Loucy (cell line): ENCODE measurements around the gene PHKB.

Experiments
- H2AFZ ChIP-seq: fragments of 200-600 bp; sonication (generic); 2 replicates; pipeline ENCODE4 v1.6.0; 2016; ENCODE audit warnings: antibody characterized with exemption, mild to moderate bottlenecking, low read length, moderate library complexity
- H3F3A ChIP-seq: fragments of 200-600 bp; 2 replicates; pipeline ENCODE4 v1.6.0; 2016; ENCODE audit warnings: antibody characterized with exemption, low read depth, mild to moderate bottlenecking
- H3K27me3 ChIP-seq: fragments of 200-600 bp; sonication (generic); 2 replicates; pipeline ENCODE4 v1.6.1; 2014; ENCODE audit warnings: low read length, mild to moderate bottlenecking; ENCODE audit not compliant: insufficient read depth, poor library complexity, severe bottlenecking
- H3K36me3 ChIP-seq: fragments of 200-600 bp; sonication (generic); 2 replicates; pipeline ENCODE4 v1.6.1; 2016; ENCODE audit warnings: low read length; ENCODE audit not compliant: insufficient read depth
- H3K4me1 ChIP-seq: fragments of 200-600 bp; sonication (generic); 2 replicates; pipeline ENCODE4 v1.5.1; 2014; ENCODE audit warnings: low read length, mild to moderate bottlenecking; ENCODE audit not compliant: insufficient read depth, poor library complexity, severe bottlenecking
- H3K4me2 ChIP-seq: fragments of 200-600 bp; sonication (generic); 2 replicates; pipeline ENCODE4 v1.6.0; 2014; ENCODE audit warnings: antibody characterized with exemption, low read length, low read depth, mild to moderate bottlenecking; ENCODE audit not compliant: poor library complexity, severe bottlenecking
- H3K4me3 ChIP-seq: fragments of 200-600 bp; sonication (generic); 2 replicates; pipeline ENCODE4 v1.5.1; 2014; ENCODE audit warnings: low read length, mild to moderate bottlenecking, mixed read lengths; ENCODE audit not compliant: poor library complexity, severe bottlenecking
- H3K79me2 ChIP-seq: fragments of 200-600 bp; sonication (generic); 2 replicates; pipeline ENCODE4 v1.6.1; 2014; ENCODE audit warnings: low read length; ENCODE audit not compliant: insufficient read depth
- H3K9ac ChIP-seq: fragments of 200-600 bp; sonication (generic); 2 replicates; pipeline ENCODE4 v1.6.0; 2014; ENCODE audit warnings: mild to moderate bottlenecking, low read depth, low read length, moderate library complexity; ENCODE audit not compliant: poor library complexity, severe bottlenecking
- H3K9me2 ChIP-seq: fragments of 200-600 bp; sonication (generic); replicated peaks from 2 replicates; pipeline ENCODE4 v1.6.1; 2016; ENCODE audit warnings: low read depth, low read length, mixed read lengths
- H3K9me3 ChIP-seq: fragments of 200-600 bp; sonication (generic); 2 replicates; pipeline ENCODE4 v1.6.1; 2014; ENCODE audit warnings: mild to moderate bottlenecking, antibody characterized with exemption, low read length, low read depth; ENCODE audit not compliant: insufficient read depth
- H4K20me1 ChIP-seq: fragments of 200-600 bp; sonication (generic); 2 replicates; pipeline ENCODE4 v1.6.0; 2014; ENCODE audit warnings: antibody characterized with exemption, low read length, mild to moderate bottlenecking; ENCODE audit not compliant: insufficient read depth, poor library complexity, severe bottlenecking
- EZH2phosphoT487 ChIP-seq: fragments of 200-600 bp; IDR thresholded peaks from 2 replicates; pipeline ENCODE4 v1.6.1; 2018; ENCODE audit warnings: antibody characterized with exemption, mild to moderate bottlenecking, moderate library complexity, borderline replicate concordance
- TF ChIP-seq, protein P1 (sequence below): fragments of 200-600 bp; sonication (generic); conservative IDR thresholded peaks from 2 replicates; pipeline ENCODE4 v1.5.1; 2014; ENCODE audit warnings: mild to moderate bottlenecking, antibody characterized with exemption, low read length

PHKB gene

DNA sequence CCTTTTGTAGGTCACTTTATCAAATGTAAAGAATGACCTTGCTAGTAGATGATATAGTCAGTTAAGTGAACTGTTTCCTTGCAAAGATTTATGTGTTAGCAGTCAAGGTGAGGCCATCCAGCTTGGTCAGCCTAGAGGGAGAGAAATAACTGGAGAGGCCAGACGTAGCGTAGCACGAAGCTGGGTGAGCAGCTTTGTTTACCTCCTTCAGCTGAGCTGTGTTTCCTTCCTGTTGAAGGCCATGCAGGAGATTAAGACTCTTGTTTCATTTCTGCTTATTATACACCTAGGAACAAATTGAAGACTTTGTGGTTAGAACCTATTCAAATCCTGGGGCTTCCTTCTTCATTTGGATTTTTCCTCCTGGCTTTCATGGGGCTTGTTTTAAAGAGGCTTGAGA is 267.1 kb downstream of the PHKB start:
- Histone ChIP-seq H3K4me3 (no peak overlapping the region), H3K9me3 (no peaks in the 10 kb centered on the region), H3F3A (no peaks in the 10 kb centered on the region), H3K79me2 (no peaks in the 10 kb centered on the region), H3K4me2 (no peak overlapping the region), H2AFZ (no peak overlapping the region), H3K9me2 (no peaks in the 10 kb centered on the region), H4K20me1 (no peaks in the 10 kb centered on the region), H3K9ac (no peak overlapping the region), H3K36me3 (no peaks in the 10 kb centered on the region), H3K4me1 (no peaks in the 10 kb centered on the region), H3K27me3 (no peaks in the 10 kb centered on the region)
- no peak for TF ChIP-seq EZH2phosphoT487
- TF ChIP-seq, protein P1, sequence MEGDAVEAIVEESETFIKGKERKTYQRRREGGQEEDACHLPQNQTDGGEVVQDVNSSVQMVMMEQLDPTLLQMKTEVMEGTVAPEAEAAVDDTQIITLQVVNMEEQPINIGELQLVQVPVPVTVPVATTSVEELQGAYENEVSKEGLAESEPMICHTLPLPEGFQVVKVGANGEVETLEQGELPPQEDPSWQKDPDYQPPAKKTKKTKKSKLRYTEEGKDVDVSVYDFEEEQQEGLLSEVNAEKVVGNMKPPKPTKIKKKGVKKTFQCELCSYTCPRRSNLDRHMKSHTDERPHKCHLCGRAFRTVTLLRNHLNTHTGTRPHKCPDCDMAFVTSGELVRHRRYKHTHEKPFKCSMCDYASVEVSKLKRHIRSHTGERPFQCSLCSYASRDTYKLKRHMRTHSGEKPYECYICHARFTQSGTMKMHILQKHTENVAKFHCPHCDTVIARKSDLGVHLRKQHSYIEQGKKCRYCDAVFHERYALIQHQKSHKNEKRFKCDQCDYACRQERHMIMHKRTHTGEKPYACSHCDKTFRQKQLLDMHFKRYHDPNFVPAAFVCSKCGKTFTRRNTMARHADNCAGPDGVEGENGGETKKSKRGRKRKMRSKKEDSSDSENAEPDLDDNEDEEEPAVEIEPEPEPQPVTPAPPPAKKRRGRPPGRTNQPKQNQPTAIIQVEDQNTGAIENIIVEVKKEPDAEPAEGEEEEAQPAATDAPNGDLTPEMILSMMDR = no peak

DNA sequence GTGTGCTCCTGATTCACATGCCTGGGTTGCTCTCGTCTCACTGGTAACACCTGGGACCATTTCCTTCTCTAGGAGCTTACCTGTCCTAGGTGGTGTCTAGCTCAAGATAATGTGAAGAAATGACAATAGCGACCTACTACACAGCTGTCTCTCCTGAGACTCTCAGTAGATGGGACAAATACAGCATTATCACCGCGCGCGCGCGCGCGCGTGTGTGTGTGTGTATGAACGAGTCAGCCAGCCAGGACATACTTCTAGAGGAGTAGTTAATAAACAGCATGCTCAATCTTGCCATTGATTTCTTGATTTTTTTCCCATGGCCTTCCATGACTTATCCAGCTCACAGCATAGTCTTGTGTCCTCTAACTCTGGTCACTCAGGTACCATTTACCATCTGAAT is 268.6 kb downstream of the PHKB start:
- H3K4me3 ChIP-seq = no peak overlapping the region
- H3K9me2 ChIP-seq = no peaks in the 10 kb centered on the region
- H3K27me3 ChIP-seq = no peaks in the 10 kb centered on the region
- H2AFZ ChIP-seq = no peak overlapping the region
- no peaks in the 10 kb centered on the region for H4K20me1 ChIP-seq
- no peaks in the 10 kb centered on the region for H3K4me1 ChIP-seq
- no peaks in the 10 kb centered on the region for H3F3A ChIP-seq
- H3K9ac ChIP-seq = no peak overlapping the region
- no peak for TF ChIP-seq EZH2phosphoT487
- TF ChIP-seq, protein P1 = no peak
- H3K36me3 ChIP-seq = no peaks in the 10 kb centered on the region
- no peaks in the 10 kb centered on the region for H3K9me3 ChIP-seq
- H3K4me2 ChIP-seq = no peak overlapping the region
- H3K79me2 ChIP-seq = no peaks in the 10 kb centered on the region

DNA sequence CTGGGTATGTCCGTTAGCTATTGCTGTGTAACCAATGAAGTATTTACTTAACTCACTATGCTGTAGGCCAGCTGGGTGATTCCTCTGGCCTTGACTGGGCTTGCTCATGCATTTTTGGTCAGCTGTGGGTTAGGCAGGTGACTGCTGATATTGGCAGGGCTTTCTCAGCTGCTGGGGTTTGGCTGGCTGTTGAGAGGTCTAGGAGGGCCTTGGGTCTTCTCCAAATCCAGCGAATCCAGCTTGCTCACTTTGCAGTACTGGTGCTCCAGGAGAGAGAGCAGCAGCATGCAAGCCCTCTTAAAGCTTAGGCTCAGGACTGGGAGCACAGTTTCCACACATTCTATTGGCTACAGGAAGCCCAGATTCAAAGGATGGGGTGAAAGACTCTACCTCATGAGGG is 270.1 kb downstream of the PHKB start:
- H3K36me3 ChIP-seq = no peaks in the 10 kb centered on the region
- no peak overlapping the region for H2AFZ ChIP-seq
- H3K9me2 ChIP-seq = no peaks in the 10 kb centered on the region
- no peaks in the 10 kb centered on the region for H3K27me3 ChIP-seq
- H3F3A ChIP-seq = no peaks in the 10 kb centered on the region
- H3K4me1 ChIP-seq = no peaks in the 10 kb centered on the region
- TF ChIP-seq, protein P1 = no peak
- H3K4me3 ChIP-seq = no peak overlapping the region
- H3K4me2 ChIP-seq = no peak overlapping the region
- no peaks in the 10 kb centered on the region for H3K79me2 ChIP-seq
- no peaks in the 10 kb centered on the region for H4K20me1 ChIP-seq
- H3K9ac ChIP-seq = no peak overlapping the region
- no peaks in the 10 kb centered on the region for H3K9me3 ChIP-seq
